AG08396 (cell line): ENCODE data around the gene EIF3F.

Source experiments
- DNase-seq: peaks from one replicate; pipeline ENCODE4 v3.0.0; 2012; ENCODE audit warnings: low spot score, mixed read lengths

EIF3F gene

DNA sequence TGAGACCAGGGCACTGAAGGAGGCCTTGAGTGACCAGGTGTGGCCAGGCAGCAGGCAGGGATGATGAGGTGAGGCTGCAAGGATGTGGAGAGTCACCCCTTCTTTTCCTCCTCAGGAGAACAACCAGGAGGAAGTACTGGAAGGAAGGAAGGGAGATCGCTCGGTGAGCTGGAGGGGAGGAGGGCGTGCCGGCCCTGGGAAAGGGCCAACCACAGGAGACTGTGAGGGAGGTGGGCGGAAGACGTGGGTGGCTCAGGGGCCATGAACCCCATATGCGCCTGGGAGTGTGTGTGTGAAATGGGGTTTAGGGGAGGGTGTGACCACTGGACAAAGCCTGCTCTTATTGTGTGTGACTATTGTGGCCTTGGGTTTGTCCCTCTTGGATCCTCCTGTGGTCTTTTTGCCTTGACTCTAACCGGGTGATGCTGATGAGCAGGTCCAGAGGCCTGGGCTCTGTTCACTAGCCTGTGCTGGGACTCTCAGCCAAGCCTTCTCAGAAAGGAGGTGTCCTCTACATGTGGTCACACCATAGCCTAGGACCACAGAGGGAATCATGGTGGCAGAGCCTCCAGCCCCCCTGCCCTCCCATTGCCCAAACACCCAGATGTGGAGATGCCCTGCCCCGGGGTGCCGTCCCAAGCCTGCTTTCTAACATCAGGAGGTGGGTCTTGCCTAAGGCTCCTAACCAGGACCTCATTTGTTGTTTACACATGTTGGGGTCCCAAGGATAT, 52.6 kb downstream of the EIF3F start:
- no peak for DNase-seq

DNA sequence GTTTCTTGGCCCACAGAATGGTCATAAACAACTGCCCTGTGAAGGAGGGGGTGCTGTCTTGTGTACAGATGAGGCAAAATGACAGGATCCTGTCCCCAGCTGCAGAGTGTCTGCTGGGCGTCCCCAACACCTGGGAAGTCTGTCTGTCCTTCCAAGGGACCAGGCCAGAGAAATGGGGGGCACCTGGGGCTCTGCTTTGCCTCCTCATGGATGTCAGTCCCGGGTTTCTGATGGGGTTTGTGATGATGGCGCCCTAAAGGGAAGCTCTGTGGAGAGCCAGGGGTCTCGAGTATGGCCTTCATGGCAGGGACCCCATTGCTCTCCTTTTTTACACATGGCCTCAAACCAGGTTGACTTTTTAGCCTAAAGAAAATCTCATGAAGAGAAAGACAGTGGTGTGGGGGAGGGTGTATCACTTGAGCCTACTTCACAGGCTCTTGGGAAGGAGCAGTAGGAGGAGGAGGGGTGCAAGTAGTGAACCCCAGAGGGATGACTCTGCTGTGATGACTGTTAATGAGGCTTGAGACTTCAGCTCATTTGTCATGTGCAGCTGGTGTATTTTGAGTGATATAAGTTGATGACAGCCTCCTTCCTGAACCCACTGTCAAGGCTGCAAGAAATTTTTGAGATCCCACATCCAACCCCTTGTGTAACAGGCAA, 53.3 kb downstream of the EIF3F start:
- no peak for DNase-seq

GRCh38 chr11:8040921-8041285, 53.8 kb downstream of the EIF3F start:
- no peak for DNase-seq

- no peak for DNase-seq
These were observed 54.4 kb downstream of the EIF3F start for GRCh38 chr11:8041576-8041975.

GRCh38 chr11:8043756-8044155, 56.6 kb downstream of the EIF3F start:
- DNase-seq, result no peak

DNA sequence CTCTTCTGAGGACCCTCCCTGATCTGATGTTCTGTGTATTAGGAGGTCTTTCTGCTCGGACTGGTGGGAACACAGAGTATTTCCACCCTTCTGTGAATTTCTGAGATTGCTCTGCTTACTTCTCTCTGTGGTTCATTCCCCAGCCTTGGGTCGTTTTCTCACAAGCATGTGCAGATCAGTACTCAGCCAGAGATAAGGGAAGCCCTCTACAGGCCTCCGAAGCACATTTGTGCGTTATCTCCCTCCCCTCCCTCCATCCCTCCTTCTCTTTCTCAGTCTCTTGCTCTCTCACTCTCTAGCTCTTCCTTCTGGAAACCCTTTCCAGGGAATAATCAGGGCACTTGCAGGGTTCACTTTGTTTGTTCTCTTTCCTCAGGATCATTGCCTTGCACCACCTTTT, 58.7 kb downstream of the EIF3F start:
- no peak for DNase-seq

DNA sequence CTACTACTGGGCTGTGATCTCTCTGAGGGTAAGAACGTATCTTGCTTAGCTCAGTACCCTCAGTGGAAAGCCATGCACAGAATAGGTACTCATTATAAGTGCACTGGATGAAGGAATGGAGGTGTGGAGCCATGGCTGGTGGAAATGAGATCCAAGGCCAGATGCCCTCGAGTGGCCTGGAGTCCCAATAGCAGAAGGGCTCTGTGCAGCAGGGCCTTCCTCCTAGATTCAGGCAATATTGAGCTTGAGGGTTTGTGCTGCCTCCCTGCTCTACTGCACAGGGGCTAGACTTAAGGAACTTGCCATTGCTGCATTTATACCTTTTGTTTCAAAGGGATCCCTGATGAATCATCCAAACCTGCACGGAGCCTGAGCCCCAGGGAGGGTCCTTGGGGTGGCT, 60.2 kb downstream of the EIF3F start:
- no peak for DNase-seq

- no peak for DNase-seq
These were observed 61.9 kb downstream of the EIF3F start for GRCh38 chr11:8049084-8049483.
